Neural cell (in vitro differentiated cells): Measurements from ENCODE around the gene SAMSN1. TPM values are rescaled to one million over a fixed set of nuclear protein-coding genes. Genes with fewer than 3 reads are reported as not detected.

Experiments
- H2AFZ ChIP-seq: fragments of 200-600, 300-800 bp; sonication (generic), shearing (Covaris generic); 2 replicates; pipeline ENCODE4 v1.6.0; 2014; ENCODE audit warnings: low read depth, mild to moderate bottlenecking, antibody characterized with exemption, low read length, moderate library complexity
- H3F3A ChIP-seq: fragments of 200-600 bp; shearing (Covaris generic); 2 replicates; pipeline ENCODE4 v1.6.1; 2016; ENCODE audit warnings: mild to moderate bottlenecking, moderate library complexity, mixed read lengths, antibody characterized with exemption, low read length; ENCODE audit not compliant: insufficient read depth, poor library complexity, severe bottlenecking
- H3K27ac ChIP-seq: fragments of 200-600, 300-800 bp; sonication (generic), shearing (Covaris generic); 2 replicates; pipeline ENCODE4 v1.5.1; 2014; ENCODE audit warnings: mild to moderate bottlenecking, low read length, moderate library complexity
- H3K27me3 ChIP-seq: fragments of 300-800, 200-600 bp; sonication (generic), shearing (Covaris generic); 2 replicates; pipeline ENCODE4 v1.6.0; 2014; ENCODE audit warnings: mild to moderate bottlenecking, low read depth, low read length, moderate library complexity; ENCODE audit not compliant: insufficient read depth
- H3K36me3 ChIP-seq: fragments of 300-800, 200-600 bp; sonication (generic), shearing (Covaris generic); 2 replicates; pipeline ENCODE4 v1.5.1; 2014; ENCODE audit warnings: mild to moderate bottlenecking, antibody characterized with exemption, low read length, moderate library complexity; ENCODE audit not compliant: insufficient read depth
- H3K4me2 ChIP-seq: fragments of 300-800, 200-600 bp; sonication (generic), shearing (Covaris generic); 2 replicates; pipeline ENCODE4 v1.6.0; 2014; ENCODE audit warnings: mild to moderate bottlenecking, low read length
- H3K4me3 ChIP-seq: fragments of 300-800, 200-600 bp; sonication (generic), shearing (Covaris generic); 2 replicates; pipeline ENCODE4 v1.5.1; 2014; ENCODE audit warnings: mild to moderate bottlenecking, low read length, moderate library complexity
- H3K79me2 ChIP-seq: fragments of 200-600 bp; shearing (Covaris generic); replicated peaks from 2 replicates; pipeline ENCODE4 v1.6.0; 2014; ENCODE audit warnings: mild to moderate bottlenecking, low read length, moderate library complexity; ENCODE audit not compliant: insufficient read depth
- H3K9ac ChIP-seq: fragments of 300-800, 200-600 bp; sonication (generic), shearing (Covaris generic); 2 replicates; pipeline ENCODE4 v1.6.1; 2016; ENCODE audit warnings: mild to moderate bottlenecking, low read length, mixed read lengths
- H3K9me2 ChIP-seq: fragments of 200-600 bp; shearing (Covaris generic); 2 replicates; pipeline ENCODE4 v1.6.1; 2016; ENCODE audit warnings: mild to moderate bottlenecking, low read length, mixed read lengths; ENCODE audit not compliant: insufficient read depth
- H3K9me3 ChIP-seq: fragments of 200-600, 300-800 bp; sonication (generic), shearing (Covaris generic); 2 replicates; pipeline ENCODE4 v1.6.1; 2016; ENCODE audit warnings: mild to moderate bottlenecking, mixed run types, low read length, moderate library complexity, mixed read lengths
- H4K20me1 ChIP-seq: fragments of 200-600 bp; shearing (Covaris generic); 2 replicates; pipeline ENCODE4 v1.6.1; 2016; ENCODE audit warnings: mild to moderate bottlenecking, mixed run types; ENCODE audit not compliant: insufficient read depth
- CTCF ChIP-seq: fragments of 450-650 bp; IDR thresholded peaks from 2 replicates; pipeline ENCODE4 v1.5.1; 2014; ENCODE audit warnings: antibody characterized with exemption, mild to moderate bottlenecking, moderate library complexity; ENCODE audit not compliant: poor library complexity, severe bottlenecking
- EP300 ChIP-seq: fragments of 450-650 bp; conservative IDR thresholded peaks from 2 replicates; pipeline ENCODE4 v1.6.1; 2014; ENCODE audit warnings: antibody characterized with exemption, mild to moderate bottlenecking, moderate library complexity; ENCODE audit not compliant: poor library complexity, severe bottlenecking
- EZH2 ChIP-seq: fragments of 200-600, 300-800 bp; shearing (Covaris generic), sonication (generic); IDR thresholded peaks from 2 replicates; pipeline ENCODE4 v1.6.1; 2014; ENCODE audit warnings: antibody characterized with exemption, low read length, borderline replicate concordance, mild to moderate bottlenecking; ENCODE audit not compliant: insufficient read depth, poor library complexity, severe bottlenecking
- MXI1 ChIP-seq: fragments of 450-650 bp; conservative IDR thresholded peaks from 2 replicates; pipeline ENCODE4 v1.6.1; 2014; ENCODE audit warnings: antibody characterized with exemption, mild to moderate bottlenecking; ENCODE audit not compliant: poor library complexity, severe bottlenecking
- POLR2AphosphoS5 ChIP-seq: IDR thresholded peaks from 2 replicates; pipeline ENCODE4 v1.6.1; 2012
- RAD21 ChIP-seq: fragments of 450-650 bp; conservative IDR thresholded peaks from 2 replicates; pipeline ENCODE4 v1.6.1; 2014; ENCODE audit warnings: antibody characterized with exemption, mild to moderate bottlenecking, moderate library complexity
- REST ChIP-seq: IDR thresholded peaks from 2 replicates; pipeline ENCODE4 v1.6.1; 2012; ENCODE audit warnings: borderline replicate concordance
- SMC3 ChIP-seq: fragments of 450-650 bp; conservative IDR thresholded peaks from 2 replicates; pipeline ENCODE4 v1.6.1; 2014; ENCODE audit warnings: antibody characterized with exemption, mild to moderate bottlenecking, moderate library complexity; ENCODE audit not compliant: poor library complexity
- TAF1 ChIP-seq: IDR thresholded peaks from 2 replicates; pipeline ENCODE4 v1.6.1; 2012; ENCODE audit warnings: low read depth
- polyA plus RNA-seq: library from polyadenylated mRNA; depleted of rRNA; stranded (reverse); fragments of >200 nt; gene quantifications from 2 replicates; pipeline ENCODE4 v1.2.3, GENCODE V29; 2014

Gene SAMSN1
- polyA plus RNA-seq, 1 donor from 2014 or later: 18.2 TPM

- H3K9me3 ChIP-seq: no peaks in the 10 kb centered on the region
- no peak overlapping the region for H3K4me2 ChIP-seq
- H4K20me1 ChIP-seq: no peaks in the 10 kb centered on the region
- H3K27ac ChIP-seq: peak overlapping the region; percentile 68
- no peaks in the 10 kb centered on the region for H3K79me2 ChIP-seq
- H2AFZ ChIP-seq: no peak overlapping the region
- H3F3A ChIP-seq: peaks cover 4% of the 10 kb centered on the region
- TF ChIP-seq MXI1: no peak
- no peak for TF ChIP-seq SMC3
- no peak for TF ChIP-seq TAF1
- TF ChIP-seq RAD21: no peak
- no peak for TF ChIP-seq POLR2AphosphoS5
- TF ChIP-seq REST: no peak
- TF ChIP-seq CTCF: no peak
- TF ChIP-seq EP300: no peak
- no peak for TF ChIP-seq EZH2
- H3K36me3 ChIP-seq: no peaks in the 10 kb centered on the region
- peak overlapping the region; percentile 21 for H3K4me3 ChIP-seq
- no peaks in the 10 kb centered on the region for H3K27me3 ChIP-seq
- no peaks in the 10 kb centered on the region for H3K9me2 ChIP-seq
- H3K9ac ChIP-seq: no peak overlapping the region
These were observed 58.4 kb downstream of the SAMSN1 start for GRCh38 chr21:14487490-14488432.

- Histone ChIP-seq H4K20me1 (no peaks in the 10 kb centered on the region), H3K27ac (peak overlapping the region; percentile 68), H3K4me2 (no peak overlapping the region), H3K79me2 (no peaks in the 10 kb centered on the region), H3K36me3 (no peaks in the 10 kb centered on the region), H3K9me3 (no peaks in the 10 kb centered on the region), H3K27me3 (no peaks in the 10 kb centered on the region), H3F3A (peaks cover 4% of the 10 kb centered on the region), H3K9me2 (no peaks in the 10 kb centered on the region), H3K9ac (no peak overlapping the region), H2AFZ (no peak overlapping the region), H3K4me3 (no peak overlapping the region)
- TF ChIP-seq REST: no peak
- no peak for TF ChIP-seq MXI1
- TF ChIP-seq EZH2: no peak
- no peak for TF ChIP-seq CTCF
- TF ChIP-seq RAD21: no peak
- no peak for TF ChIP-seq SMC3
- no peak for TF ChIP-seq EP300
- TF ChIP-seq POLR2AphosphoS5: no peak
- TF ChIP-seq TAF1: no peak
These were observed 59.2 kb downstream of the SAMSN1 start for GRCh38 chr21:14486869-14487268.
